Measurements from ENCODE around the gene HECW1. TPM values are rescaled to one million over a fixed set of nuclear protein-coding genes. Genes with fewer than 3 reads are reported as not detected.

The HECW1 gene
- total RNA-seq, 1 donor from 2014 or later, result 1.6 TPM

DNA sequence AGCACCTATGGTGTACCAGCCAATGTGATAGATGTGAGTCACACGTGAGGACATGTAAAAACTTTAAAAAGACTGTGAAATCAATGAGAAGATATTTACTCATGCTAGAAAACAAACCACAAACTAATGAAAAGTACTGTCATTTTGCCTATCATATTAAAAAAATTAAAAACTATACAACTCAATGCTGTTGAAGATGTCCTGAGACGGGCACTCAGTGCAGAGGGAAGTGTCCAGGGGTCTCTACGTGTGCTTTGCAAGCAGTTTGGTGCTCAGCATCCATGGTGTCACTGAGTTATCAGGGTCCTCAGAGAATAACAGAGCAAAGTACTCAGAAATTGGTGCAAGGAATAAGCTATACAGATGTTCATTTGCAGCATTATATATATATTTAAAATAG is 162.3 kb downstream of the HECW1 start:
- ATAC-seq, result no peak
- H3K27me3 ChIP-seq, result no peaks in the 10 kb centered on the region
- no peak overlapping the region for H3K4me3 ChIP-seq
- H3K4me1 ChIP-seq, result no peaks in the 10 kb centered on the region
- no peak for DNase-seq
- TF ChIP-seq, protein P1, sequence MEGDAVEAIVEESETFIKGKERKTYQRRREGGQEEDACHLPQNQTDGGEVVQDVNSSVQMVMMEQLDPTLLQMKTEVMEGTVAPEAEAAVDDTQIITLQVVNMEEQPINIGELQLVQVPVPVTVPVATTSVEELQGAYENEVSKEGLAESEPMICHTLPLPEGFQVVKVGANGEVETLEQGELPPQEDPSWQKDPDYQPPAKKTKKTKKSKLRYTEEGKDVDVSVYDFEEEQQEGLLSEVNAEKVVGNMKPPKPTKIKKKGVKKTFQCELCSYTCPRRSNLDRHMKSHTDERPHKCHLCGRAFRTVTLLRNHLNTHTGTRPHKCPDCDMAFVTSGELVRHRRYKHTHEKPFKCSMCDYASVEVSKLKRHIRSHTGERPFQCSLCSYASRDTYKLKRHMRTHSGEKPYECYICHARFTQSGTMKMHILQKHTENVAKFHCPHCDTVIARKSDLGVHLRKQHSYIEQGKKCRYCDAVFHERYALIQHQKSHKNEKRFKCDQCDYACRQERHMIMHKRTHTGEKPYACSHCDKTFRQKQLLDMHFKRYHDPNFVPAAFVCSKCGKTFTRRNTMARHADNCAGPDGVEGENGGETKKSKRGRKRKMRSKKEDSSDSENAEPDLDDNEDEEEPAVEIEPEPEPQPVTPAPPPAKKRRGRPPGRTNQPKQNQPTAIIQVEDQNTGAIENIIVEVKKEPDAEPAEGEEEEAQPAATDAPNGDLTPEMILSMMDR (IDR thresholded peaks at IDR 0.05), result no peak
- H3K9me3 ChIP-seq, result no peaks in the 10 kb centered on the region
- intact Hi-C loops (cut with DNase I), result no loop called here
- H3K36me3 ChIP-seq, result no peaks in the 10 kb centered on the region
- no peak overlapping the region for H3K27ac ChIP-seq

DNA sequence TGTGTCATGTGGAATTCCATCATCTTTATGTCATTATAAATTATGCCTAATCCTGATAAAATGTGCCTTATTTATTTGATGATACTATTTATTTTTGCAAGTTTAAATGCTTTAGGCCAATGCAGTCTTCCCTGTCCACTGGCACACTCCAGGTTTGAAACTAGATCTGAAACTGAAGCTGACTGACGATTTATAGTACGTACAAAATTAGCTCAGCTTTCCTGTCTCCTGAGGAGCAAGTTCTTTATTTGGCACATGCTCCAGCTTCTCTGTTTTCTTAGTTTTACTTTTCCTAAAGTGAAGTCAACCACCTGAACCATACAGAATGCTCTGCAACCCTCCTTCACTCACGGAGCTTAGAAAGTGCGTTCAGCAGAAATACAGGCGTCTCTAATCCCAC is 164.1 kb downstream of the HECW1 start:
- Histone ChIP-seq H3K4me1 (no peaks in the 10 kb centered on the region), H3K27me3 (no peaks in the 10 kb centered on the region), H3K9me3 (no peaks in the 10 kb centered on the region), H3K27ac (no peak overlapping the region), H3K36me3 (no peaks in the 10 kb centered on the region), H3K4me3 (no peak overlapping the region)
- ATAC-seq, result no peak
- intact Hi-C loops (cut with DNase I), result no loop called here
- TF ChIP-seq, protein P1 (IDR thresholded peaks at IDR 0.05), result no peak
- DNase-seq, result no peak

DNA sequence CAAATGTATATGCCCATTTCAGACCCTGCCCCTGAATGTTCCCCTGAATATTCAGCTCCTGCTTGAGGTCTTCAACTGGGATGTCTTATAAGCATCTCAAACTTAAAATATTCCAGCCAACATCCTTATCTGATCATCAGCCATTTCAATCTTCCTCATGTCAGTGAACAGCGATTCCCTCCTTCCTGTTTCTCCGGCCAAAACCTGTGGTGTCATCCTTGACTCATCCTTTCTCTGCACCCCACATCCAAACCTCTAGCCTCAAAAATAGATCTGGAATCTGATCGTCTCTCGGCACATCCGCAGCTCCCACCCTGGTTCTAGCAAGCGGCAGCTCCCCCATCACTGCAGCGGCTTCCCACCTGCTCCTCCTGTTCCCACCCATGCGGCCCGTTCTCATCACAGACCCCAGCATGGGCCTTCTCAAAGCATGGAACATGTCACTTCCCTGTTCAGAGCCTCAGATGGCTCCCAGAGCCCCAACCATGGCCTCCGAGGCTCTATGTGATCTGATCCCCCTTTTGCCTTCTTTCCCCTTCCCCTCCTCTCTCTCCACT is 165.7 kb downstream of the HECW1 start:
- DNase-seq (no peak), ATAC-seq (no peak)
- no peaks in the 10 kb centered on the region for H3K4me1 ChIP-seq
- intact Hi-C loops (cut with DNase I), result no loop called here
- no peaks in the 10 kb centered on the region for H3K9me3 ChIP-seq
- TF ChIP-seq, protein P1 (IDR thresholded peaks at IDR 0.05), result no peak
- H3K4me3 ChIP-seq, result no peak overlapping the region
- H3K27me3 ChIP-seq, result no peaks in the 10 kb centered on the region
- H3K36me3 ChIP-seq, result no peaks in the 10 kb centered on the region
- H3K27ac ChIP-seq, result no peak overlapping the region

DNA sequence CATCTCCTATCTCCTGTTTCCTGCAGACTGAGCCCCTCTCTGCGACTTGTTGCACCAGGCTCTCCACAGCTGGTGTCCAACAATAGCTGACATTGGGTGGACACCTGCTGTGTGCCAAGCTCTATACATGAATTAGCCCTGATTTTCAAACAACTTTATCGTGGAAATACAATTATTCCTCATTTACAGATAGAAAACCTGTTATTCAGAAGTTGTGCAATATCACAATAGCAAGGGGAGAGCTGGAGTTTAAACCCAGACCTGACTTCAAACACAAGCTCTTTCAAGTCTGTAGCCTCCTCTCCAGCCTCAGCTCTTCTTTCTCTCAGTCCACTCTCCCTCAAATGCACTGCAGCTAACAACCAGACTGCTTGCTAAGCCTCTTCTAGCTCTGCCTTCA is 168.8 kb downstream of the HECW1 start:
- TF ChIP-seq, protein P1 (IDR thresholded peaks at IDR 0.05), result no peak
- intact Hi-C loops (cut with DNase I), result no loop called here
- Histone ChIP-seq H3K36me3 (no peaks in the 10 kb centered on the region), H3K9me3 (no peaks in the 10 kb centered on the region), H3K27ac (no peak overlapping the region), H3K27me3 (no peaks in the 10 kb centered on the region), H3K4me3 (no peak overlapping the region), H3K4me1 (no peaks in the 10 kb centered on the region)
- ATAC-seq (no peak), DNase-seq (no peak)

DNA sequence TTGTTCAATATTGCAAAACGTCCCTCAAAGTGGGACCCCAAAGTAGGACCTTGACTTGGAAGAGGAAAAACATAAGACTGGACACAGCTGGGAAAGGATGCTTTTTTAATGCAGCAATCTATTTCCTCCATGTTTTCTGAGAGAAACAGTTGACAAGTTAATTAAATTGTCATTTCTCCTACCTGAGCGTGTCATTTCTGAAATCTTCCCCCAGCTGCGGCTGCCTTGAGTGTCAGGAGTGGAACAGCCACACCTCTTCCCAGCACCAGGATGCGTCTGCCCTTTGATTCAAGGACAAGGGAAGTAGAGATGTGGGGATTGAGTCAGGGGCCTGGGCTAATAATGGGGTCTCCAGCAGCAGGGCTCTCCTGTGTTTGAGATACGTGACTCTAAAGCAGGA is 171.3 kb downstream of the HECW1 start:
- Histone ChIP-seq H3K27ac (no peak overlapping the region), H3K4me1 (no peaks in the 10 kb centered on the region), H3K9me3 (no peaks in the 10 kb centered on the region), H3K27me3 (no peaks in the 10 kb centered on the region), H3K4me3 (no peak overlapping the region), H3K36me3 (no peaks in the 10 kb centered on the region)
- TF ChIP-seq, protein P1 (IDR thresholded peaks at IDR 0.05), result no peak
- ATAC-seq (no peak), DNase-seq (no peak)
- intact Hi-C loops (cut with DNase I), result no loop called here

DNA sequence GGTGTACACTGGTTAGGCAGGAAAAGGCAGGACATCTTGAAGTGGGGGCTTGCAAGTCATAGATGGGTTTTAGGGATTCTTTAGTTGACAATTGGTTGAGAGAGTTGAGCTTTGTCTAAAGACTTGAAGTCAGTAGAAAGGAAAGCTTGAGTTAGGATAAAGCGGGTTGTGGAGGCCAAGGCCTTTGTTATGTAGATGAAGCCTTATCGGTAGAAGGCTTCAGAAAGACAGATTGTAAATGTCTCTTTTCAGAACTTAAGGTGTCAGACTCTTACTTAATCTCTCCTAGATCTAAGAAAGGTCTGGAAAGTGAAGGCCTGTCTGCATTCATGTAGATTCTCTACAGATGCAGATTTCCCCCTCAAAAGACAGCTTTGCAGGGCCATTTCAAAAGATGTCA is 177.4 kb downstream of the HECW1 start:
- TF ChIP-seq, protein P1 (IDR thresholded peaks at IDR 0.05), result no peak
- ATAC-seq, result no peak
- Histone ChIP-seq H3K4me1 (no peaks in the 10 kb centered on the region), H3K27ac (no peak overlapping the region), H3K9me3 (no peaks in the 10 kb centered on the region), H3K36me3 (no peaks in the 10 kb centered on the region), H3K4me3 (no peak overlapping the region), H3K27me3 (no peaks in the 10 kb centered on the region)
- intact Hi-C loops (cut with DNase I), result no loop called here
- DNase-seq, result no peak
